Activated naive CD4-positive, alpha-beta T cell (primary cell): ENCODE measurements around the gene PTPRK.
A peak's percentile ranks its signal among the peaks of the same experiment; 100 is the strongest.

ENCODE experiments used
- DNase-seq, 4 experiments: peaks; one replicate each; lab custom pipeline; 2025; lab: John Stamatoyannopoulos, UW

Gene PTPRK

GRCh38 chr6:128520436-128521281 lies at the start of gene PTPRK:
PTPRK (minus strand) TSS chr6:128520599; CDS start chr6:128520358, 241 bp downstream.
- peak; percentile 50 to 89 (median 66) for DNase-seq

DNA sequence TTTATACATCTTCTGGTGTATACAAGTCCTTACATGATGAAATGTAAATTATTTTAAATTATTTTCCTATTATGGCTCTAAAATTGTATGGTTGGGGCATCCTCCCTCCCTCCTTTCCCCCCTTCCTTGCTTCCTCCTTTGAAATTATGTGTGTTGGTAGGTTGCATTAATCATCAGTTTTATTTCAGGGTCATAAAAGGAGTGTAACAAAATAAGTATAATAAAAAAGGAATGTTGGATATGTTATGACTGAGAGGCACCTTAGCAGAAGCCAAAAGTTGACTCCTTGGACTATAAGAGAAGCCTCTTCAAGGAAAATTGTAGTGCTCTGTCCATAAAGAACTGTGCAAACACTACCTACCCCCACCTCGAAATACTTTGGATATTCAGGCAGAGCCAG lies 46.6 kb upstream of the PTPRK start:
- DNase-seq, result no peak

DNA sequence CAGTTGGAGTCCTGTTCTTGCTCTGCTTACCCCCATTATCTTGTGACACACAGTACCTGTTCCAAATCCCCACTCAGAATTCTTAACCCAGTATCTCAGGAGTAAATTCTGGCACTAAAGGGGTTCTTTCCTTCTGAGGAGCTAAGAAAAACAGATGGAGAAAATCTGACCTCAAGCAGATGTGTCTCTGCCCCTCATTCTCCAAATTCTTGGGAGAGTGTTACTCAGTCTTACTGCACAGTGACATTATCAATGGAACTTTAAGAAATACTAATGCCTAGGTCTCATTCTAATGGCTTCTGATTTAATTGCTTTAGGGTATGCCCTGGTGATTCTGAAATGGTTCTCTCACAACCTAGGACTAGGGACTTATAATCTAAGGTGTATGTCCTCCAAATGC lies 40.6 kb upstream of the PTPRK start:
- DNase-seq, result no peak

DNA sequence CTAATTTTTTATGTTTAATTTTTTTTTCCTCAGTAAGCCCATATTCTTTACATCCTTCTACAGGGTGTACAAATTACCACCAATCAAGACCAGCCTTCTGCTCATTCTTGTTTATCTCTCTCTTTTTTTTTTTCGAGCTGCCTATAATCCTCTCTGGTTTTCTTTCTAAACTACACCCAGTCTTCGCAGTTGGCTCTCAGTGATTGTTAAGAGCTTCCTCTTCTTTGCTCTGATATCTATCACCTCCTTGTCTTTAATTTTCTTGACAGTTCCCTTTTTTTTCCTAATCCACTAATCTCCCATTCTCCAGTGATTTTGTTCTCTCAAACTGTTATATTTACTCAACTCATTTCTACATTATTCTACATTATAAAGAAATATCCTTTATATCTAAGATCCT lies 38.5 kb upstream of the PTPRK start:
- DNase-seq, result no peak

DNA sequence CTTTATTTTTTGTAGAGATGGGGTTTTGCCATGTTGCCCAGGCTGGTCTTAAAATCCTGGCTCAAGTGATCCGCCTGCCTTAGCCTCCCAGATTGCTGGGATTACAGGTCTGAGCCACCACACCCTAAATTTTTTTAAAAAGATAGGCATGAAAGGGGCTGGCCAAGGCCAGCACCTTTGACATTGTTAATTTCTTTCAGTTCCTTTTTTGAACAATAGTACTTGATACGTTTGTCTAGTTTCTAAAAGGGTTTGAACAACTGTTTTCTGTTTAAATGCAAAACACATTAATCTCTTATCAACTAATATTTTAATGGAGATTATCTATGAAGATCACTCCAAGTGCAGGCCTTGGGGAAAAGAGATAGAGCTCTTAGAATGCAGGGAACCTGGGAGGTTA lies 37.6 kb upstream of the PTPRK start:
- no peak for DNase-seq

GRCh38 chr6:128557081-128557480 lies 36.7 kb upstream of the PTPRK start:
- DNase-seq, result no peak

DNA sequence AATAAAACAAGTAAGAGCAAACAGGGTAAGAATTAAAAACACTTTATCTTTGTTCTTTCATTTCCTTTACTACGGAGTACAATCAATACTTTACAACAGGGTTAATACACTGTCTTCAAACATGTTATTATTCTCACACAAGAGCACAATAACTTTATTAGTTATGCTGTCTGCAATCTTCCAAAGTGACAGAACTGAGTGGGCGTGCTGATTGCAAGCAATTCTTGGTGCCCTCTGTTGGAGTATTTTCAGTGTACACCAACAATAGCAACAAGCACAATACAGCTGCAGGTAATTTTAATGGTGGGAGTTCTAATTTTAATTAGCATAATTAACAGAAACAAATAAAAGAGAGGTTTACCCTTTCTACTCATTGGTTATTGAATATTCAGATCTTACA lies 33.9 kb upstream of the PTPRK start:
- no peak for DNase-seq

GRCh38 chr6:128541261-128541660 lies 20.9 kb upstream of the PTPRK start:
- no peak for DNase-seq

DNA sequence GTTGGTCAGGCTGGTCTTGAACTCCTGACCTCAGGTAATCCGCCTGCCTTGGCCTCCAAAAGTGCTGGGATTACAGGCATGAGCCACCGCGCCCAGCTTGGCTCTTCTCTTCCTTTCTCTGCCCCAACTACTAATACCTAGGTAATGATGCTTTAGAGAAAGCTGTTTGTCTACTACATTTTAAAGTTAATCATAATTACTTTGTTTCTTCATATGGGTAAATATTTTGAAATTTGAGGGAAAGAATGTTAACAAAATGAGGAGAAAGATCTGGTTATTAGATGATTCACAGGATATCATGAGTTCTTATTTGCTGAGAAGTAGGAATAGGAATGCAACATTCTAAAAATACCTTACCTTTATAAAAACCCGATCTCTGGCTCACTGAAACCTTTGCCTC lies 18.4 kb upstream of the PTPRK start:
- DNase-seq, result no peak

DNA sequence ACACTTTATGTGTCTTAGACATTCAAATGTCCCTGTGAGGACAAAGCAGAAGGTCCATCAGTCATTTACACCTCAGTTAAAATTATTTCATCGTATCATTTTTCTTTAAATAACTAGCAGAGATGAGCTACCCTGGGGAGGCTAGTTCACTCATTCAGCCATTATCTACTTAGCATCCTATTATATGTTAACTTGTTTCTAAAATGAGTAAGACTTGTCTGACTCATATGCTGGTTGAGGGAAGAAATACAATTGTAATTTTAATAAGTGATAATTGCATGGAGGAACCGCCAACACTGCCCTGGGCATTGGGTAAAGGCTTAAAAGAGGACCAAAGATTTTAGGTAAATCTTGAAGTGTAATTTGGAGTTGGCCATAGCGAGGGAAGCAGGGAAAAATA lies 12.4 kb upstream of the PTPRK start:
- DNase-seq, result no peak

DNA sequence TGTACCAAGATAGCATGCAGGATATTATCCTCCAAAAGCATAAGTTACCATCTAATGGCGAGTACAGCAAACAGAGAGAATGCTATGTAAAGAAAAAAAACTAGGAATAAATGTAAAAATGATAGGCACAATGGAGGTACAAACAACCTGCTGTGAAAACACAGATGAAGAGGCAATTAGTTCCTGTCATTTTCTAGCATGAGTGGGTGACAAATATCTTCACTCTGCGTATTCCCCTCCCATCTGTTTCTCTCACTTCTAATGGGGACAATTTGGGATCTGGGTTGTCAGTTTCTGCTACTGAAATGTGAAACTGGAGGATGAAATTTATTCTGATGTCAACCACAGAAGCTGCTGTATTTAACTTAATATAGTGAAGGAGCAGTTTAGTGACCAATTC lies 11.7 kb upstream of the PTPRK start:
- DNase-seq, result no peak

- DNase-seq, result no peak
Observed at GRCh38 chr6:128531696-128532095, 11.3 kb upstream of the PTPRK start.

GRCh38 chr6:128528241-128528640 lies 7.8 kb upstream of the PTPRK start:
- DNase-seq, result no peak

- no peak for DNase-seq
Observed at GRCh38 chr6:128527375-128527774, 7.0 kb upstream of the PTPRK start.

GRCh38 chr6:128526152-128526914 lies 5.9 kb upstream of the PTPRK start:
- no peak for DNase-seq

DNA sequence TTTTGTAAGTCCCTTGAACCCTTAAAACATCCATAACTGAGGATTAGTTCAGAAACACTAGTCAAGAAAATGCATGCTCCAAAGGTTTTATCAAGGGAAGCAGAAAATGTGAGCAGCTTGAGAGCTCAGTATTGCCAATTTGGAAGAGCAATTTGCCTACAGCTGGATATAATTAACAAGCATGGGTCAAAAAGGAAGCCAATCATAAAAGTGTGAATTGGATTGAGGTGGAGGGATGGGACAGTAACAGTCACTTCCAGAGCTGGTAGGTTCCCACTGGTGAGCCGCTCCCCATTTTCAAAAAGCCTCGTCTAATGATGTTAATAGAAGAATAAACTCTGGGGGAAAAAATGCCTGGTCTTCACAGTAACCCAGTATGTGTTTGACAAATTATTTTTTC lies 5.0 kb upstream of the PTPRK start:
- no peak for DNase-seq

DNA sequence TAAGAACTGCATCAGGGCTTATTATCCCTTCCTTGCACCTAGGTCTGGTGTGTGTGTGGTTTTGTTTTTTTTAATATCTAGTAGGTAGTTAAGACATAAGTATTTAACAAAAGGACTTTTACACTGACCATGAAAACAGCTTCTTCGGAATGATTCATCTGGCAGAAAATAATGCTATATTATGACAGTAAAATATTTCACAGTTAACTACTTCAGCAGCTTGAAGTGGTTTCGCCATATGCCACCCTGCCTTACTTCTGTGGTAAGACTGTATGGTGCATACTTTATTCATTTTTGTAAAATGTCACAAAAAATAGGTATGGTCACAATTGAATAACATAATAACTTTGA lies 858 bp upstream of the PTPRK start:
- DNase-seq, result no peak

DNA sequence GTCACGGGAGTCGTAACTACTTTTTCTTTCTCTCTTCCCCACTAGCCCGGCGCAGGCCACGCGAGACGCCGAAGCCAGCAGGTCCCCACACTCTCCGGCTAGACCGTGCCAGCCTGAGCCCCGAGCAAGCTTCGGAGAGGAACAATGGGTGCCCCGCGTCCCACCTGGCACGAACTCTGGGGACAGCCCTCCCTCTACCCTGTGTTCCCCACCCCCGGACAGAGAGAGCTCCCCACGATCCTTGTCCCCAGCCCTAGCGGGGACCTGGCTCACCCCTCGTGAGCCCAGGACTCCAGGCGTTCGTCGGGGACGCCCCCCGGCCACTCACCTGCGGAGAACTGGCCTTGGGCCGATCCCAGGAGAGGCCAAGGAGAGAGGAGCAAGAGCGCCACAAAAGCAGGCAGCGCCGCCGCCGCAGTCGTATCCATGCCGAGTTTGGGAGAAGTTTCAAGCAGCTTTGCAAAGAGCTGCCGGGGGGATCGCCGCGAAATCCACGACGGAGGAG lies 416 bp downstream of the PTPRK start:
- DNase-seq, result peak in 3 of 4 experiments; percentile 27 to 34 (median 29)

- peak in 2 of 4 experiments; percentile 18 to 25 for DNase-seq
Observed at GRCh38 chr6:128519132-128519930, 1.1 kb downstream of the PTPRK start.

DNA sequence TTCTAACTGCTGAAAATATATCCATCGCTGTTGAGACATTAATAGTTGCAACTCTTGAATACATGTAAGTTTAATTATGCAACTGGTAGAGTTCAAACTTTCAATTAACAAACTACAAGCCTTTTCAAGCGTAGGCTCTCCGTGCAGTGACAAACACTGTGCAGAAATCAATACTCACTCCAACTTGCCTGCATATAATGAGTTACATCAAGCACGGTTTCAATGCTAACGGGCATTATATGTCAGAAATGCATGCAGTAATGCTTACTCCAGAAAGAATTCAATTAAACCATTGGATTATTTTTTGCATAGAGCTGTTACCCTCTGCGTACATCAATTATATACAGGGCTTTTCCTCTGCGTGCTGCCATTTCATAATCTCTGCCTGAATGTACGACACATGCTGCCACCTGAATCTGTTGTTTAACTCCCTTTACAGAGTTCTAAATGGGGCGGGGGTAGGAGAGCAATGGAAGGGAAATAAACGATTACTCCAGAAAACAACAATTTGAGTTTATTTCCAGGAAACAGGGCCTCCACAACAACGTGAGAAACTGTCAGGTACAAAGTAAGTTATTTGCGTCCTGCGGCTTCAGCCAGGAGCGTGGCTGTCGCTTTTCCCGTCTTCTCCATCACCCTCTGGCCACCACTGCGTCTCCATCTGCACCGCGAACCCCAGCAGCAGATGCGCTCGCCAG lies 1.8 kb downstream of the PTPRK start:
- DNase-seq, result no peak

DNA sequence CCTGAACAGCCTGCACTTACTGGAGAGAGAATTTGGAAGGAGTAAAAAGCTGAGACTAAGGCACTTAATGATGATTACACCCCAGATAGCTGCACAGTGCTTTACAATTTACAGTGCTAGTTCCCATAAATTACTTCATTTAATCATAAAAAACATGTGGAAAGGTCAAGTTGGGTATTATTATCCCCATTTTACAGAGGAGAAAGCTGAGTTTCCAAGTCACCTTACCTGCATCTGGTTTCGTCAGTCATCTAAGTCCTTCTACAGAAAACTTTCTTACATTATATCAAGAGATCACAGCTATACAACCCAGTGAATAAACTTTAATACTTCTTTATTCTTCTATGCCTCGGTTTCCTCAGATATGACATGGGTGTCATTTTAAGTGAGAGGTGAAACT lies 3.3 kb downstream of the PTPRK start:
- DNase-seq, result no peak

DNA sequence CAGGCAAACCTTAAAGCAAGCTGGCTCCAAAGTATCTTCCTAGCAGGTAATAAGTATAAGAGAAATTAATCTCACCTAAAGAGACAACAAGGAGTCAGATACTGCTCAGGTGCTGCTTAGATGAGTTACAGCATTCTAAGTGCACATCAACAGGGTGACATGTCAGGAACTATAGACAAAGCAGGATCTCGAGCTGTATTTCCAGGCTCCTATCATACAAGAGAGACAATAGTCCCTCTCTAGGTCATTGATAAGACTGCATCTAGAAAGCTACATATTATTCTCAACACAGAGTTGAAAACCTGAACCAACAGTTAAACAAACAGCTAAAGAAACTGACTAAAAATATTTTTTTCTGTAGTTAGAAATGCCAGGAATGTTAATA lies 3.9 kb downstream of the PTPRK start:
- DNase-seq, result no peak
